Retinal pigment epithelial cell (primary cell): Measurements from ENCODE around the gene TMEM181.

ENCODE experiments used
- DNase-seq: peaks from one replicate; pipeline ENCODE4 v3.0.0-alpha.2; 2010; ENCODE audit warnings: low read depth
- H3K4me3 ChIP-seq: 2 replicates; pipeline ENCODE4 v1.5.1; 2011; ENCODE audit warnings: mild to moderate bottlenecking, low read length, control low read depth, moderate library complexity
- TF ChIP-seq, protein P1 (sequence below): conservative IDR thresholded peaks from 2 replicates; pipeline ENCODE4 v1.5.1; 2011; ENCODE audit warnings: low read depth, low read length, control low read depth, inconsistent platforms

TMEM181 gene

DNA sequence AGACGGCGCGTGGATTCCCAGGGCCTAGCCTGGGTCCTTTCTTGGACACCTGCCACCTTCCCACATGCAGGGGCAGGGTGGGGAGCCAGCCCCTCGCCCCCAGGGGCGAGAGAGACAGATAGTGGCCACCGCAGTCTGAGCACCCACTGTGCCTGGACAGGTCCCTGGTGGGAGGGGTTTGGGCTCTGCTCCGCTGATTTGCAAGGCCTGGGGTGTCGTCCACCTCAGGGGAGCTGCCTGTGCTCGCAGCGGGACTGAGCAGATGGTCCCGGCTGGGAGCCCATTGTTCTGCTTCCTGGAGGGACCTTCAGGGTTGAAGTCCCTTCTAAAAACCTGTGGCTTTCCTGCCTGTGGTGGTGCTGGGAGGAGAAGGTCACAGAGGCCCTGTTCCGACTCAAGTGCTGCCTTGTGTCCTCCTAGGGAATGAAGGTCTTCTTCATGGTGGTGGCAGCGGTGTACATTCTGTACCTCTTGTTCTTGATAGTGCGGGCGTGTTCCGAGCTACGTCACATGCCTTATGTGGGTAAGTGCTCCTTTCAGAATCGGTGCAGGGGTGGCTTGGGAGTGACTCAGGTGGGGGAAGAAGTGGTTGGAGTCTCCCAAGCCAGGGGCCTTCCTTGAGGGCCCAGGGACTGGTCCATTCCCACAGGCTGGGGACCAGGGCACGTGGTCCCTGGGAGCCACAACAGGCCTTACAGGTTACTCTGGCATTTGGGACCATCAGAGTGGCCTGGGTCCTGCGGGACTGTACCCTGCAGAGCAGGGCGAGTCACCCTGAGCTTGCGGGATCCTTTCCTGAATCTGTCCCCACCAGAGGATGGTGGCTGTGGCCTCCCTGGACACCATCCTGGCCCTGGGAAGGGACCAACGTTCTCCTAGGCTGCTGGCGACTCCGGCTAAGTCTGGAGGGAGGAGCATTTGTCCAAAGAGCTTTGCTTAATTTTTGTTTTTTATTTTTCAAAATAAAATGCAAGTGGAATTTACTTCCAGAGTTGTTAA, 65.1 kb downstream of the TMEM181 start:
- TF ChIP-seq, protein P1, sequence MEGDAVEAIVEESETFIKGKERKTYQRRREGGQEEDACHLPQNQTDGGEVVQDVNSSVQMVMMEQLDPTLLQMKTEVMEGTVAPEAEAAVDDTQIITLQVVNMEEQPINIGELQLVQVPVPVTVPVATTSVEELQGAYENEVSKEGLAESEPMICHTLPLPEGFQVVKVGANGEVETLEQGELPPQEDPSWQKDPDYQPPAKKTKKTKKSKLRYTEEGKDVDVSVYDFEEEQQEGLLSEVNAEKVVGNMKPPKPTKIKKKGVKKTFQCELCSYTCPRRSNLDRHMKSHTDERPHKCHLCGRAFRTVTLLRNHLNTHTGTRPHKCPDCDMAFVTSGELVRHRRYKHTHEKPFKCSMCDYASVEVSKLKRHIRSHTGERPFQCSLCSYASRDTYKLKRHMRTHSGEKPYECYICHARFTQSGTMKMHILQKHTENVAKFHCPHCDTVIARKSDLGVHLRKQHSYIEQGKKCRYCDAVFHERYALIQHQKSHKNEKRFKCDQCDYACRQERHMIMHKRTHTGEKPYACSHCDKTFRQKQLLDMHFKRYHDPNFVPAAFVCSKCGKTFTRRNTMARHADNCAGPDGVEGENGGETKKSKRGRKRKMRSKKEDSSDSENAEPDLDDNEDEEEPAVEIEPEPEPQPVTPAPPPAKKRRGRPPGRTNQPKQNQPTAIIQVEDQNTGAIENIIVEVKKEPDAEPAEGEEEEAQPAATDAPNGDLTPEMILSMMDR, result no peak
- no peak for DNase-seq

DNA sequence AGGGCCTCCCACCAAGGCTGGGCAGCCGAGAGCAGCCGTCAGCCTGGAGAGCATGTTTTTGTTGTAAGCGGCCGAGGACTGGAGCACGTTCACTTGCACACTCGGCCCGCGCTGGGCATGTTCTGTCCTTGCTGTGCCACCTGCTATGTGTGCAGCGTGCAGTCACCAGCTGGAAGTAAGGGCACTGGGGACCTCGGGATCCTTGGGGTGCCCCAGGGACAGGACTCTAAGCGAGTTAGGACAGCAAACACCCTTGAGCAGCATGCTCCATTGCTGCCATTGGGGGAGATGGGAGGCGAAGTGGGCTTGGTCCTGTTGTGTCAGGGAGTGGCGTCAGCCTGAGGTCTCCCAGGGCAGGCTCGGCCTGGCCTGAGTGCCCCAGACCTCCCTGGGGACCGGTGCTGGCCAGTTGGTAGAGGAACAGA, 66.0 kb downstream of the TMEM181 start:
- no peak overlapping the region for H3K4me3 ChIP-seq
- DNase-seq, result no peak
- TF ChIP-seq, protein P1, result no peak

More for the DNA sequence above, 65.1 kb downstream of the TMEM181 start:
- H3K4me3 ChIP-seq, result no peak overlapping the region

GRCh38 chr6:158626360-158627167, 66.7 kb downstream of the TMEM181 start:
- no peak overlapping the region for H3K4me3 ChIP-seq
- no peak for DNase-seq
- TF ChIP-seq, protein P1, result no peak

GRCh38 chr6:158627168-158627939, 67.5 kb downstream of the TMEM181 start:
- H3K4me3 ChIP-seq, result no peak overlapping the region
- TF ChIP-seq, protein P1, result no peak
- DNase-seq, result no peak

GRCh38 chr6:158627940-158628211, 68.0 kb downstream of the TMEM181 start:
- TF ChIP-seq, protein P1, result no peak
- H3K4me3 ChIP-seq, result no peak overlapping the region
- no peak for DNase-seq

DNA sequence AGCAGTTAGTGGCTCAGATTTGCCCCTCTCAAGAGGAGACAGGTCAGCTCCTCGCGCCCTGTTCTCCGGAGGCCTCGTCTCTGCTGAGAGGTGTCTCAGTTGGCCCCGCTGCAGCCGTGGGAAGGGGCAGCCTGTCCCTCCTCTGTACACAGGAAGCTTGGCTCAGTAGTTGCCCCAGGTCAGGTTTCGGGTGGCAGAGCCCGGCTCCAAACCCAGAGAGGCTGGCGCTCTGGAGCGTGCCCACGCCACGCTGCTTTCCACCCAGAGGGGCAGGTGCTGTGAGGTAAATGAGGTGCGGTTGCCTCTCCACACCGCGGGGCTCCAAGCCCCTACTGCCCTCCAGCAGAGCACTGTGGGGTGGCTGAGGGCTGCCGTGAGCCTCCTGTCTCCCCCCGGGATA, 68.7 kb downstream of the TMEM181 start:
- TF ChIP-seq, protein P1, result no peak
- no peak for DNase-seq
- no peak overlapping the region for H3K4me3 ChIP-seq
